HEK293 (cell line): ENCODE results near the gene KRT79.

Source experiments
- EGR2 ChIP-seq: fragments of 450-650 bp; formaldehyde crosslinking; IDR thresholded peaks from 2 replicates; pipeline ENCODE4 v1.5.1; 2016; ENCODE audit warnings: low read depth, missing biosample characterization, missing genetic modification characterization
- GFI1B ChIP-seq: fragments of 450-650 bp; formaldehyde crosslinking; IDR thresholded peaks from 2 replicates; pipeline ENCODE4 v1.5.1; 2016; ENCODE audit warnings: missing biosample characterization, missing genetic modification characterization
- GLIS1 ChIP-seq: fragments of 450-650 bp; formaldehyde crosslinking; IDR thresholded peaks from 2 replicates; pipeline ENCODE4 v1.5.1; 2016; ENCODE audit warnings: missing biosample characterization, missing genetic modification characterization
- HOXD13 ChIP-seq: sonication (generic); formaldehyde crosslinking; IDR thresholded peaks from 2 replicates; pipeline ENCODE4 v1.8.0; 2022; ENCODE audit warnings: missing genetic modification reagents, borderline replicate concordance
- KLF16 ChIP-seq: fragments of 450-650 bp; formaldehyde crosslinking; IDR thresholded peaks from 2 replicates; pipeline ENCODE4 v1.5.1; 2017; ENCODE audit warnings: missing biosample characterization, missing genetic modification characterization
- OVOL3 ChIP-seq: fragments of 450-650 bp; formaldehyde crosslinking; IDR thresholded peaks from 2 replicates; pipeline ENCODE4 v1.5.1; 2016; ENCODE audit warnings: missing biosample characterization, missing genetic modification characterization
- RBAK ChIP-seq: fragments of 450-650 bp; formaldehyde crosslinking; IDR thresholded peaks from 2 replicates; pipeline ENCODE4 v1.5.1; 2016; ENCODE audit warnings: missing biosample characterization, missing genetic modification characterization
- SALL2 ChIP-seq: fragments of 450-650 bp; formaldehyde crosslinking; IDR thresholded peaks from 2 replicates; pipeline ENCODE4 v1.5.0; 2017; ENCODE audit warnings: missing biosample characterization, mild to moderate bottlenecking, missing genetic modification characterization, borderline replicate concordance
- ZEB2 ChIP-seq: fragments of 450-650 bp; formaldehyde crosslinking; IDR thresholded peaks from 2 replicates; pipeline ENCODE4 v1.5.1; 2016; ENCODE audit warnings: missing biosample characterization, missing genetic modification characterization
- ZNF10 ChIP-seq: fragments of 450-650 bp; formaldehyde crosslinking; IDR thresholded peaks from 2 replicates; pipeline ENCODE4 v1.5.1; 2017; ENCODE audit warnings: missing biosample characterization, missing genetic modification characterization
- ZNF121 ChIP-seq: fragments of 450-650 bp; formaldehyde crosslinking; IDR thresholded peaks from 2 replicates; pipeline ENCODE4 v1.5.1; 2016; ENCODE audit warnings: missing biosample characterization, missing genetic modification characterization
- ZNF24 ChIP-seq: fragments of 450-650 bp; formaldehyde crosslinking; IDR thresholded peaks from 2 replicates; pipeline ENCODE4 v1.5.1; 2016; ENCODE audit warnings: missing biosample characterization, missing genetic modification characterization
- ZNF248 ChIP-seq: fragments of 450-650 bp; formaldehyde crosslinking; IDR thresholded peaks from 2 replicates; pipeline ENCODE4 v1.5.1; 2017; ENCODE audit warnings: missing biosample characterization, missing genetic modification characterization
- ZNF274 ChIP-seq, 2 experiments: fragments of 200-500 bp in 1 of 2; fragments of 450-650 bp in 1 of 2; sonication (Bioruptor generic) in 1 of 2; formaldehyde crosslinking in 1 of 2; IDR thresholded peaks; 2 replicates each; pipeline versions ENCODE4 v1.5.1 to v1.6.1; 2014 to 2016; ENCODE audit warnings: borderline replicate concordance in 1 of 2, inconsistent platforms in 1 of 2, low read length in 1 of 2, missing biosample characterization in 1 of 2, missing genetic modification characterization in 1 of 2
- ZNF391 ChIP-seq: fragments of 450-650 bp; formaldehyde crosslinking; IDR thresholded peaks from 2 replicates; pipeline ENCODE4 v1.5.1; 2016; ENCODE audit warnings: low read depth, missing biosample characterization, missing genetic modification characterization, borderline replicate concordance
- ZNF501 ChIP-seq: fragments of 450-650 bp; formaldehyde crosslinking; IDR thresholded peaks from 2 replicates; pipeline ENCODE4 v1.5.1; 2016; ENCODE audit warnings: missing biosample characterization, missing genetic modification characterization
- ZNF548 ChIP-seq: fragments of 450-650 bp; formaldehyde crosslinking; IDR thresholded peaks from 2 replicates; pipeline ENCODE4 v1.5.1; 2016; ENCODE audit warnings: missing biosample characterization, missing genetic modification characterization
- ZNF561 ChIP-seq: fragments of 450-650 bp; IDR thresholded peaks from 2 replicates; pipeline ENCODE4 v1.5.1; 2018; ENCODE audit warnings: missing biosample characterization, missing genetic modification characterization, borderline replicate concordance
- ZNF658 ChIP-seq: fragments of 450-650 bp; formaldehyde crosslinking; IDR thresholded peaks from 2 replicates; pipeline ENCODE4; 2016; ENCODE audit warnings: missing biosample characterization, missing genetic modification characterization
- ZNF747 ChIP-seq: fragments of 450-650 bp; formaldehyde crosslinking; IDR thresholded peaks from 2 replicates; pipeline ENCODE4 v1.5.1; 2016; ENCODE audit warnings: missing biosample characterization, missing genetic modification characterization
- ZNF830 ChIP-seq: fragments of 450-650 bp; IDR thresholded peaks from 2 replicates; pipeline ENCODE4 v1.5.0; 2018; ENCODE audit warnings: missing biosample characterization, missing genetic modification characterization, low read depth, mild to moderate bottlenecking, moderate library complexity
- TF ChIP-seq, protein P1 (sequence below): fragments of 450-650 bp; formaldehyde crosslinking; IDR thresholded peaks from 2 replicates; pipeline ENCODE4 v1.5.1; 2016; ENCODE audit warnings: missing biosample characterization, missing genetic modification characterization
- TF ChIP-seq, protein P2 (sequence below): fragments of 450-650 bp; formaldehyde crosslinking; optimal IDR thresholded peaks from 2 replicates; pipeline ENCODE3; 2016; ENCODE audit warnings: missing biosample characterization, mild to moderate bottlenecking, missing genetic modification characterization
- TF ChIP-seq, protein P3 (sequence below): fragments of 450-650 bp; formaldehyde crosslinking; IDR thresholded peaks from 2 replicates; pipeline ENCODE4 v1.5.1; 2016; ENCODE audit warnings: missing biosample characterization, missing genetic modification characterization
- TF ChIP-seq, protein P4 (sequence below): fragments of 450-650 bp; formaldehyde crosslinking; IDR thresholded peaks from 2 replicates; pipeline ENCODE4 v1.5.1; 2016; ENCODE audit warnings: missing biosample characterization, missing genetic modification characterization
- TF ChIP-seq, protein P5 (sequence below): IDR thresholded peaks from 2 replicates; pipeline ENCODE4 v1.6.1; 2011; ENCODE audit warnings: mild to moderate bottlenecking, low read depth, low read length, borderline replicate concordance
- TF ChIP-seq, protein P6 (sequence below): fragments of 450-650 bp; formaldehyde crosslinking; IDR thresholded peaks from 2 replicates; pipeline ENCODE4 v1.5.1; 2016; ENCODE audit warnings: missing biosample characterization, missing genetic modification characterization

Gene KRT79

DNA sequence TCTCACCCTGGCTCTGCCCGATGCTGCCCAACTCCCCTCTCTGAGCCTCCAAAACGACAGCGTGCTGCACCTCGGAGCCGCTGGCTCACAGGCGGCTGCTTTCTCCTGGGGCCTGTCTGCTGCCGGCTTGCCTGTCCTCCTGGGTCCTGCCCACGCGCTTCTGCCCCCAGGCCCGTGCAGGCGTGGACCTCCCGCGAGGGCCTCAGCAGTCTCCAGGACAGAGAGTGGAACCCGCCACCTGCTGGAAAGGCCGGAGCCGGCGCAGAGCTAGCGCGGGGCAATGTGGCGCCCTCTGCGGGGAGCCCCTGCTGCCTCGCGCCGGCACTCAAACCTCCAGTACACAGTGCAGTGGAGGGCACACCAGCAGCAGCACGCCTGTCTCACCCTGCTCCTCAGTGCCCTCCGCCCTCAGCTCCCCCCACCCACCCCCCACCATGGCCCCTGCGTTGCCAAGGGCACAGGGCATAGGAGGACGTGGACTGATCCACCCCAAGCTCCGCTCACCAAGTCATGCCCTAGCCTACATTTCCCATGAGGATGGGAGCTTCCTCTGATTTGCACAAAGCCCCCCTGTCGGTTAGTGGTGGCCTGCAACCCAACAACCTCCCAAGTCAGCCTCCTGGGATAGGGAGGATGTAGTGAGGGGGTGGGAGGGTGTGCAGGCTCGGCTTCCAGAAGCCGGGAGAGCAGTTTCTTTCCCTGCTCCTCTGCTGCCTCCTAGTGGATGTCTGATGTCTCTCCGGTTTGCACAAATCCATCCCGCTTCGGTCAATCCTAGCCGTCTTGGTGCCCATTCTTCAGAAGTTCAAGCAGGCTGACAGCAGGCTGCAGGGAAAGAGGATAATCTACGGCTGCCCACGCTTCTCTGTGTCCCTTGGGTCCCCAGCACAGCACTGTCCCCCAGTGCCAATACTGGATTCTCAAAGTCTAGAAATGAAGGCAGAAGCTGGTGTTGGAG lies 45.6 kb upstream of the KRT79 start (continued):
- no peak for TF ChIP-seq ZNF747 (tag by site-specific recombination)
- TF ChIP-seq, protein P1, sequence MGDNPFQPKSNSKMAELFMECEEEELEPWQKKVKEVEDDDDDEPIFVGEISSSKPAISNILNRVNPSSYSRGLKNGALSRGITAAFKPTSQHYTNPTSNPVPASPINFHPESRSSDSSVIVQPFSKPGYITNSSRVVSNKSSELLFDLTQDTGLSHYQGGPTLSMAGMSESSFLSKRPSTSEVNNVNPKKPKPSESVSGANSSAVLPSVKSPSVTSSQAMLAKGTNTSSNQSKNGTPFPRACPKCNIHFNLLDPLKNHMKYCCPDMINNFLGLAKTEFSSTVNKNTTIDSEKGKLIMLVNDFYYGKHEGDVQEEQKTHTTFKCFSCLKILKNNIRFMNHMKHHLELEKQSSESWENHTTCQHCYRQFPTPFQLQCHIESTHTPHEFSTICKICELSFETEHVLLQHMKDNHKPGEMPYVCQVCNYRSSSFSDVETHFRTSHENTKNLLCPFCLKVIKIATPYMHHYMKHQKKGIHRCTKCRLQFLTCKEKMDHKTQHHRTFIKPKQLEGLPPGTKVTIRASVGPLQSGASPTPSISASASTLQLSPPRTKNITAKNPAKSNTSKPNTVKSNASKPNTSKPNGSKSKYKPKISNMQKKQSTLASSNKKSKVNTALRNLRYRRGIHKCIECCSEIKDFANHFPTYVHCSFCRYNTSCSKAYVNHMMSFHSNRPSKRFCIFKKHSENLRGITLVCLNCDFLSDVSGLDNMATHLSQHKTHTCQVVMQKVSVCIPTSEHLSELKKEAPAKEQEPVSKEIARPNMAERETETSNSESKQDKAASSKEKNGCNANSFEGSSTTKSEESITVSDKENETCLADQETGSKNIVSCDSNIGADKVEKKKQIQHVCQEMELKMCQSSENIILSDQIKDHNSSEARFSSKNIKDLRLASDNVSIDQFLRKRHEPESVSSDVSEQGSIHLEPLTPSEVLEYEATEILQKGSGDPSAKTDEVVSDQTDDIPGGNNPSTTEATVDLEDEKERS (tag by site-specific recombination), result no peak
- TF ChIP-seq, protein P2, sequence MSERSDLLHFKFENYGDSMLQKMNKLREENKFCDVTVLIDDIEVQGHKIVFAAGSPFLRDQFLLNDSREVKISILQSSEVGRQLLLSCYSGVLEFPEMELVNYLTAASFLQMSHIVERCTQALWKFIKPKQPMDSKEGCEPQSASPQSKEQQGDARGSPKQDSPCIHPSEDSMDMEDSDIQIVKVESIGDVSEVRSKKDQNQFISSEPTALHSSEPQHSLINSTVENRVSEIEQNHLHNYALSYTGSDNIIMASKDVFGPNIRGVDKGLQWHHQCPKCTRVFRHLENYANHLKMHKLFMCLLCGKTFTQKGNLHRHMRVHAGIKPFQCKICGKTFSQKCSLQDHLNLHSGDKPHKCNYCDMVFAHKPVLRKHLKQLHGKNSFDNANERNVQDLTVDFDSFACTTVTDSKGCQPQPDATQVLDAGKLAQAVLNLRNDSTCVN (tag by site-specific recombination), result peak; percentile 42
- no peak for TF ChIP-seq ZNF548
- no peak for TF ChIP-seq ZNF830 (tag by site-specific recombination)
- TF ChIP-seq ZNF391 (tag by site-specific recombination), result peak; percentile 25; the same call in 1 of the 2 replicates
- peak; percentile 99 for TF ChIP-seq GLIS1 (tag by site-specific recombination)
- TF ChIP-seq ZNF658 (tag by site-specific recombination), result no peak
- TF ChIP-seq ZNF501, result 0 out of 2 replicates have a peak, but pooled peaks have one; percentile 42
- peak; percentile 80 for TF ChIP-seq ZNF121 (tag by site-specific recombination)
- TF ChIP-seq EGR2 (tag by site-specific recombination), result peak; percentile 80
- TF ChIP-seq, protein P3, sequence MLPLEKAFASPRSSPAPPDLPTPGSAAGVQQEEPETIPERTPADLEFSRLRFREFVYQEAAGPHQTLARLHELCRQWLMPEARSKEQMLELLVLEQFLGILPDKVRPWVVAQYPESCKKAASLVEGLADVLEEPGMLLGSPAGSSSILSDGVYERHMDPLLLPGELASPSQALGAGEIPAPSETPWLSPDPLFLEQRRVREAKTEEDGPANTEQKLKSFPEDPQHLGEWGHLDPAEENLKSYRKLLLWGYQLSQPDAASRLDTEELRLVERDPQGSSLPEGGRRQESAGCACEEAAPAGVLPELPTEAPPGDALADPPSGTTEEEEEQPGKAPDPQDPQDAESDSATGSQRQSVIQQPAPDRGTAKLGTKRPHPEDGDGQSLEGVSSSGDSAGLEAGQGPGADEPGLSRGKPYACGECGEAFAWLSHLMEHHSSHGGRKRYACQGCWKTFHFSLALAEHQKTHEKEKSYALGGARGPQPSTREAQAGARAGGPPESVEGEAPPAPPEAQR, result no peak
- TF ChIP-seq SALL2 (tag by site-specific recombination), result no peak
- no peak for TF ChIP-seq HOXD13
- TF ChIP-seq ZNF248 (tag by site-specific recombination), result no peak
- 0 out of 2 replicates have a peak, but pooled peaks have one; percentile 30 for TF ChIP-seq ZEB2 (tag by site-specific recombination)
- TF ChIP-seq KLF16 (tag by site-specific recombination), result 0 out of 2 replicates have a peak, but pooled peaks have one; percentile 46
- no peak for TF ChIP-seq ZNF274 (IDR thresholded peaks at IDR 0.05; ENCODE audit: low read length)
- TF ChIP-seq ZNF274 (tag by site-specific recombination; IDR thresholded peaks at IDR 0.05; ENCODE audit: borderline replicate concordance), result no peak
- TF ChIP-seq ZNF24, result 0 out of 2 replicates have a peak, but pooled peaks have one; percentile 17
- TF ChIP-seq, protein P4, sequence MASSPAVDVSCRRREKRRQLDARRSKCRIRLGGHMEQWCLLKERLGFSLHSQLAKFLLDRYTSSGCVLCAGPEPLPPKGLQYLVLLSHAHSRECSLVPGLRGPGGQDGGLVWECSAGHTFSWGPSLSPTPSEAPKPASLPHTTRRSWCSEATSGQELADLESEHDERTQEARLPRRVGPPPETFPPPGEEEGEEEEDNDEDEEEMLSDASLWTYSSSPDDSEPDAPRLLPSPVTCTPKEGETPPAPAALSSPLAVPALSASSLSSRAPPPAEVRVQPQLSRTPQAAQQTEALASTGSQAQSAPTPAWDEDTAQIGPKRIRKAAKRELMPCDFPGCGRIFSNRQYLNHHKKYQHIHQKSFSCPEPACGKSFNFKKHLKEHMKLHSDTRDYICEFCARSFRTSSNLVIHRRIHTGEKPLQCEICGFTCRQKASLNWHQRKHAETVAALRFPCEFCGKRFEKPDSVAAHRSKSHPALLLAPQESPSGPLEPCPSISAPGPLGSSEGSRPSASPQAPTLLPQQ (tag by site-specific recombination), result peak; percentile 48; the same call in 1 of the 2 replicates
- no peak for TF ChIP-seq GFI1B
- TF ChIP-seq ZNF10 (tag by site-specific recombination), result no peak; the same call in 1 of the 2 replicates
- 0 out of 2 replicates have a peak, but pooled peaks have one; percentile 23 for TF ChIP-seq ZNF561
- no peak for TF ChIP-seq RBAK
- TF ChIP-seq, protein P5, sequence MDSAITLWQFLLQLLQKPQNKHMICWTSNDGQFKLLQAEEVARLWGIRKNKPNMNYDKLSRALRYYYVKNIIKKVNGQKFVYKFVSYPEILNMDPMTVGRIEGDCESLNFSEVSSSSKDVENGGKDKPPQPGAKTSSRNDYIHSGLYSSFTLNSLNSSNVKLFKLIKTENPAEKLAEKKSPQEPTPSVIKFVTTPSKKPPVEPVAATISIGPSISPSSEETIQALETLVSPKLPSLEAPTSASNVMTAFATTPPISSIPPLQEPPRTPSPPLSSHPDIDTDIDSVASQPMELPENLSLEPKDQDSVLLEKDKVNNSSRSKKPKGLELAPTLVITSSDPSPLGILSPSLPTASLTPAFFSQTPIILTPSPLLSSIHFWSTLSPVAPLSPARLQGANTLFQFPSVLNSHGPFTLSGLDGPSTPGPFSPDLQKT, result no peak
- TF ChIP-seq, protein P6, sequence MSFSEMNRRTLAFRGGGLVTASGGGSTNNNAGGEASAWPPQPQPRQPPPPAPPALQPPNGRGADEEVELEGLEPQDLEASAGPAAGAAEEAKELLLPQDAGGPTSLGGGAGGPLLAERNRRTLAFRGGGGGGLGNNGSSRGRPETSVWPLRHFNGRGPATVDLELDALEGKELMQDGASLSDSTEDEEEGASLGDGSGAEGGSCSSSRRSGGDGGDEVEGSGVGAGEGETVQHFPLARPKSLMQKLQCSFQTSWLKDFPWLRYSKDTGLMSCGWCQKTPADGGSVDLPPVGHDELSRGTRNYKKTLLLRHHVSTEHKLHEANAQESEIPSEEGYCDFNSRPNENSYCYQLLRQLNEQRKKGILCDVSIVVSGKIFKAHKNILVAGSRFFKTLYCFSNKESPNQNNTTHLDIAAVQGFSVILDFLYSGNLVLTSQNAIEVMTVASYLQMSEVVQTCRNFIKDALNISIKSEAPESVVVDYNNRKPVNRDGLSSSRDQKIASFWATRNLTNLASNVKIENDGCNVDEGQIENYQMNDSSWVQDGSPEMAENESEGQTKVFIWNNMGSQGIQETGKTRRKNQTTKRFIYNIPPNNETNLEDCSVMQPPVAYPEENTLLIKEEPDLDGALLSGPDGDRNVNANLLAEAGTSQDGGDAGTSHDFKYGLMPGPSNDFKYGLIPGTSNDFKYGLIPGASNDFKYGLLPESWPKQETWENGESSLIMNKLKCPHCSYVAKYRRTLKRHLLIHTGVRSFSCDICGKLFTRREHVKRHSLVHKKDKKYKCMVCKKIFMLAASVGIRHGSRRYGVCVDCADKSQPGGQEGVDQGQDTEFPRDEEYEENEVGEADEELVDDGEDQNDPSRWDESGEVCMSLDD (tag by site-specific recombination), result 0 out of 2 replicates have a peak, but pooled peaks have one; percentile 21
- TF ChIP-seq OVOL3 (tag by site-specific recombination), result no peak
